Activated CD8-positive, alpha-beta T cell treated with anti-CD3 and anti-CD28 coated beads for 36 hours (primary cell): ENCODE results near the gene DLX3. TPM values are rescaled to one million over a fixed set of nuclear protein-coding genes. Genes with fewer than 3 reads are reported as not detected.

Experiments
- ATAC-seq: fragments of 200-7000 bp; cut with Tn5 transposase; one replicate; pipeline ENCODE4 v1.10.0; 2021; ENCODE audit warnings: mild to moderate bottlenecking, moderate library complexity
- CTCF ChIA-PET: fragments of 350-600 bp; sonication (Branson Sonifier 250); formaldehyde crosslinking; loops from one replicate; lab custom pipeline; 2021; ENCODE audit warnings: antibody characterized with exemption; lab: Charles Lee
- POLR2A ChIA-PET: fragments of 350-600 bp; sonication (Branson Sonifier 250); formaldehyde crosslinking; loops from one replicate; lab custom pipeline; 2021; ENCODE audit warnings: antibody characterized with exemption; lab: Charles Lee
- DNase-seq: peaks from one replicate; pipeline ENCODE4 v3.0.0-alpha.2; 2020
- H3K27ac Mint-ChIP-seq: one replicate; pipeline ENCODE4 v1.8.0; 2021; ENCODE audit warnings: mild to moderate bottlenecking, mixed read lengths
- H3K27me3 Mint-ChIP-seq: one replicate; pipeline ENCODE4 v1.8.0; 2021; ENCODE audit warnings: mixed read lengths
- H3K36me3 Mint-ChIP-seq: one replicate; pipeline ENCODE4 v1.8.0; 2021; ENCODE audit warnings: low read depth, mixed read lengths
- H3K4me1 Mint-ChIP-seq: one replicate; pipeline ENCODE4 v1.8.0; 2021; ENCODE audit warnings: low read depth, mixed read lengths
- H3K4me3 Mint-ChIP-seq: one replicate; pipeline ENCODE4 v1.8.0; 2021; ENCODE audit warnings: mild to moderate bottlenecking, moderate library complexity, mixed read lengths
- H3K9me3 Mint-ChIP-seq: one replicate; pipeline ENCODE4 v1.8.0; 2021; ENCODE audit warnings: mixed read lengths
- CTCF ChIP-seq: fragments of 200-600 bp; IDR thresholded peaks from one replicate; pipeline ENCODE4 v1.8.0; 2022; ENCODE audit warnings: antibody characterized with exemption, mild to moderate bottlenecking
- intact Hi-C: fragments of 100-400 bp; cut with micrococcal nuclease; formaldehyde crosslinking; loops from one replicate; pipeline ENCODE4 v1.10.0; 2022
- total RNA-seq, 2 experiments: library from RNA; stranded (reverse); gene quantifications; one replicate each; pipeline ENCODE4 v1.2.3, GENCODE V29; 2021

Gene DLX3
- total RNA-seq, 2 experiments from 2014 or later: not detected

- ATAC-seq (no peak), DNase-seq (no peak)
- no peaks in the 10 kb centered on the region for H3K36me3 Mint-ChIP-seq
- no peak overlapping the region for H3K4me3 Mint-ChIP-seq
- intact Hi-C loops: no loop called here
- ChIA-PET CTCF (interaction anchor here (1.0 to 14.6 kb wide), 5 partner anchors 11 to 93 kb away, joined by 3 to 140 read pairs (median 3); partner anchors contain the start of gene DLX3), POLR2A (interaction anchor here (0.8 to 1.2 kb wide), 2 partner anchors 19 to 25 kb away, joined by 4 read pairs; no protein-coding TSS in a partner anchor)
- no peak for TF ChIP-seq CTCF
- H3K9me3 Mint-ChIP-seq: no peaks in the 10 kb centered on the region
- peaks cover 26% of the 10 kb centered on the region for H3K4me1 Mint-ChIP-seq
- no peak overlapping the region for H3K27ac Mint-ChIP-seq
- H3K27me3 Mint-ChIP-seq: peaks cover 52% of the 10 kb centered on the region
These were observed 21.8 kb downstream of the DLX3 start for GRCh38 chr17:49973271-49973615.

DNA sequence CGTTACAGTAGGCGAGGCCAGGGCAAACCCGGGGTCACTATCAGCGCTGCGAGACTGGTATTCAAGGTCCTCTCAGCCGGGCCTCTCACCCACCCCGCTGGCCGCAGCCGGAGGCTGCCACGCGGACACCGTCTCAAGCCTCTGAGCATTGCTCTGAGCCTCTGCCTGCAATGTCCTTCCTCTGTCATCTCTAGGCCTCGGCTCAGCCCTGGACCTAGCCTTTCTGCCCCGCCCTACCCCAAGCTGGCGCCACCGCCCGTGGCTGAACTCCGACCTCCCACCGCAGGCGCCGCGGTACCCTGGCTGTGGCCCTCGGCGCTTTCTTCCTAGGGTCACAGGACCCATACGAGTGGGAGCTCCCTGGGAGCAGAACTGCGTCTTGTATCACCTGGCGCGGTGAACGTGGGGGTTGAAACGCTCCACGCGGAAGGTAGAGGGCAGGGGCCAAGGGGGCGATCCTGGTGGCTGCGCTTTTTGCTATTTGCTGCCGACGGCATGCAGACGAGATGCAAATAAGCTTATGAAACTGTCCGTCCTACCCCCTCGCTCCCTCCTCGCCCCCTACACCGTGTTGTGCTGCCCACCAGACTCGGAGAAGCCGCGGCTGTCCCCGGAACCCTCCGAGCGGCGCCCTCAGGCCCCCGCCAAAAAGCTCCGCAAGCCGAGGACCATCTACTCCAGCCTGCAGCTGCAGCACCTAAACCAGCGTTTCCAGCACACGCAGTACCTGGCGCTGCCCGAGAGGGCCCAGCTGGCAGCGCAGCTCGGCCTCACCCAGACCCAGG is 22.3 kb downstream of the DLX3 start:
- TF ChIP-seq CTCF: no peak
- no peak overlapping the region for H3K4me3 Mint-ChIP-seq
- intact Hi-C loops: no loop called here
- H3K27ac Mint-ChIP-seq: no peak overlapping the region
- H3K27me3 Mint-ChIP-seq: peaks cover 54% of the 10 kb centered on the region
- DNase-seq (no peak), ATAC-seq (no peak)
- ChIA-PET CTCF (interaction anchor here (1.0 to 14.6 kb wide), 5 partner anchors 10 to 93 kb away, joined by 3 to 140 read pairs (median 3); partner anchors contain the start of gene DLX3), POLR2A (interaction anchor here (0.8 kb wide), 1 partner anchor 26 kb away, joined by 4 read pairs; no protein-coding TSS in a partner anchor)
- H3K9me3 Mint-ChIP-seq: no peaks in the 10 kb centered on the region
- H3K4me1 Mint-ChIP-seq: peaks cover 31% of the 10 kb centered on the region
- H3K36me3 Mint-ChIP-seq: no peaks in the 10 kb centered on the region

GRCh38 chr17:49971848-49972485 is 23.1 kb downstream of the DLX3 start:
- peak; percentile 44 for DNase-seq

DNA sequence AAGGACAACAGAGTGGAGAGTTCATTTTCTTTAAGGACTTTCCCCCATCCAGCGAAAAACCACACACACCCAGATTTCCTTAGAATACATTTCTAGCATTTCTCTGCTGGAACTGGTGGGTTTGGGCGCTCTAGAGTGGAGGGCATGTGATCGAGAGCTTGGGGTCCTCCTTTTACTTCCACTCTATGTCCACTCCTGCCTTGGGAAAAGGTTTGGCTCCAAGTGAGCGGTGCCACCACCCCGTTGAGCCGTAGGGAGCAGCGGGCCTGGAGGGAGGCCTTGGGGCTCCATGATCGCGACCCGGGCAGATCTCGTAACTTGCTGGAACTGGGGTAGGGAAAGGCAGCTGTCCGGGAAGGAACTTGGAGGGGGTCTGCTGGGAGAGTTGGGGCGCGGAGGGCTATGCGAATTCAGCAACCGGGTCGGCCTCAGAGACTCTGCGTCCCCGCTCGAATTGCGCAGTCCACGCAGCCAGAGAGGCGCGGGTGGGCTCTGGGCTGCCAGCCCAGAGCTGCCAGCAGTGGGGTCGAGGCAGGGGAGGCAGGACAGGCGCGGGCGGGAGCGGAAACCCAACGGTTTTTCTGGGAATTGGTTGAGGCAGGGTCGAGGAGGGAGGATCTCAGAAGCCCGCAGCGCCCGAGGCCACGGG is 23.7 kb downstream of the DLX3 start:
- no peaks in the 10 kb centered on the region for H3K9me3 Mint-ChIP-seq
- H3K27me3 Mint-ChIP-seq: peaks cover 66% of the 10 kb centered on the region
- intact Hi-C loops: no loop called here
- ATAC-seq (no peak), DNase-seq (no peak)
- ChIA-PET POLR2A (interaction anchor here (1.5 kb wide), 1 partner anchor 17 kb away, joined by 5 read pairs; no protein-coding TSS in a partner anchor), CTCF (interaction anchor here (1.0 to 2.4 kb wide), 5 partner anchors 19 to 123 kb away, joined by 3 to 9 read pairs (median 4); no protein-coding TSS in a partner anchor)
- no peak overlapping the region for H3K4me3 Mint-ChIP-seq
- H3K36me3 Mint-ChIP-seq: no peaks in the 10 kb centered on the region
- no peak for TF ChIP-seq CTCF
- H3K4me1 Mint-ChIP-seq: peaks cover 32% of the 10 kb centered on the region
- H3K27ac Mint-ChIP-seq: no peak overlapping the region

More at GRCh38 chr17:49971848-49972485, 23.1 kb downstream of the DLX3 start:
- no peak for TF ChIP-seq CTCF
- Mint-ChIP-seq H3K27ac (no peak overlapping the region), H3K27me3 (peaks cover 61% of the 10 kb centered on the region), H3K36me3 (no peaks in the 10 kb centered on the region), H3K9me3 (no peaks in the 10 kb centered on the region), H3K4me1 (peaks cover 32% of the 10 kb centered on the region), H3K4me3 (no peak overlapping the region)
- ChIA-PET POLR2A (no interaction called here), CTCF (interaction anchor here (1.2 to 14.6 kb wide), 3 partner anchors 19 to 24 kb away, joined by 3 to 140 read pairs (median 9); partner anchors contain the start of gene DLX3)
- intact Hi-C loops: no loop called here
- ATAC-seq: no peak
